GM19467 (cell line): Measurements from ENCODE around the gene ITPK1.
"Not testable (repeated sequence)": the region's sequence is repeated elsewhere in the genome, so short reads cannot be mapped to it uniquely, and the experiment has no call there.

Source experiments
- ATAC-seq: cut with Tn5 transposase; IDR thresholded peaks from one replicate; pipeline ENCODE4 v1.9.1; 2021; ENCODE audit warnings: mild to moderate bottlenecking, moderate library complexity; ENCODE audit not compliant: unreplicated experiment

The ITPK1 gene

DNA sequence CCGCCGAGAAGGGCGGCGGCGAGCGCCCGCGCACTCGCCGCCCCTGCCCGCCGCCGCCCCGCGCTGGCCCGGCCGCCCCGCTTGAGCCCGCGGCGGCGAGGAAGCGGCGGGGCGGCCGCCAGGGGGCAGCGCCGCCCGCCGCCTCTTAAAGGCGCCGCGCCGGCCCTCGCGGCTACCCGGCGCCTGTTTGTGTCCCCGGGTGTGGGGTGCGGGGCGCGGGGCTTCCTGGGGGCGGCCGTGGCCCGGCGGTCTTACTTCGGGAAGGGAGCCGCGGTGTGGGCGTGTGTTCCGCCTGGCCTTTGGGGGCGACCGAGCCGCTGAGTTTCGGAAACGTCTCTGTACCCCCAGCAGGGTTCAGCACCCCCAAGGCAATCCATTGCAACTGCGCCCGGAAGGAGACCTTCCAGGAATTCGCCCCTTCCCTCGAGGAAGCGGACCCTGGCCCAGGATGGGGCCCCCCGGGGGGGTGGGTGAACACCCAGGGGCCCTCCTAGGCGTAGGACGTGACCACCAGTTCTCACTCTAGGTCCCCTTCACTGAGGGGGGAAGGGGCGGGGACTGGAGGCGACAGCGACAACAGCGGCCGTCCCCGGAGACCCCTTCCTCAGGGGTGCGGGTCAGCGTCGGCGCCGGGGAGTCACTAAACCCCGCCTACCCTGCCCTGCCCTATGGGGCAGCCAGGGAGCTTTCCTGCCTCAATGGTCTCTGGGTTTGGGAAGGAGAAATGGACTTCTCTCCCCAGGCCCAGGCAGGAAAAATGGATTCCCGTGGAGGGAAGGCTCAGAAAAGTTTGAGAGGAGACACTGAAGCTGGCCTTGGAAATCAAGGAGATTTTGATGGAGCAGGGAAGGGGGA is at the start of gene ITPK1:
Gene ITPK1 (minus strand): TSS at position 105 of the 855 bp plus-strand sequence. CDS start 762 bp downstream, outside the sequence.
- peak; percentile 40 for ATAC-seq

GRCh38 chr14:93163564-93163963 is 47.8 kb upstream of the ITPK1 start:
- no peak for ATAC-seq

DNA sequence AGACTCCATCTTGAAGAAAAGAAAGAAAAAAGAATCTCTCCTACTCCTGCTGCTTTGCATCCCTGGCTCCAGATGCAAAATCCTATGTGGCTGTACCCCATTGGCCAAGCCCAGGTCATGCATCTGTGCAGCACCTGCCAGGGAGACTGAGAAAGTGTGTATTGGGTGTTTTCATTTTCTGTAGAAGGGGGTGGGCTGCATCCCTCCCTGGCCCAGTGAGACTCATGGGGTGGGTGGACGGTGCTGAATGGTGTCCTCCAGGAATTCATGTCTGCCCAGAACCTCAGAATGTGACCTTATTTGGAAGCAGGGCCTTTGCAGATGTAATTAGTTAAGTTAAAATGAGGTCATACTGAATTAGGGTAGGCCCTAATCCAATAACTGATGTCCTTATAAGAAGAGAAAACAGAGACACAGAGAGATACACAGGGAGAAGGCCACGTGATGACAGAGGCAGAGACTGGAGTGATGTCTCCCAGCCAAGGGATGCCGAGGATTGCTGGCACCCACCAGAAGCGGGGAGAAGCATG is 45.8 kb upstream of the ITPK1 start:
- no peak for ATAC-seq

DNA sequence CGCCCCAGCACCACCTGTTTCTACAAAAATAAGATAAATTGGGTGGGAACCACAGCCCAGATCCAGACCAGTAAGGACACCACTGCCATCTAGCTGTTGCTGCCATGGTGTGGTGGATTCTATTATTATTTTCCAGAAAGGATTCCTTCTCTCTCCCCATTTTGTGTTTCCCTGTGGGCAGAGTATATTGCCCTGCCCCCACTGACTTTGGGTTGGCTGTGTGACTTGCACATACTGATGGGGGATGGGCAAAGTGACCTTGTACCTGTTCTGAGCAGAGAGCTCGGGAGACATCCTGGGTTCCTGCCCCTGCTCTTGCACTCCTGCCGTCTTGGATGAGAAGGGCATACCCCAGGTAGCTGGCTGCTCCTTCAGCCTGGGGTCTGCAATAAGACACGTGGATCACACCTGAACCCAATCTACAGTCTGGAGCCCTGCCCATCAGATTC is 44.7 kb upstream of the ITPK1 start:
- no peak for ATAC-seq

- ATAC-seq: not testable (repeated sequence)
Observed at GRCh38 chr14:93159625-93160352, 44.1 kb upstream of the ITPK1 start.

GRCh38 chr14:93158349-93158748 is 42.6 kb upstream of the ITPK1 start:
- ATAC-seq: not testable (repeated sequence)

DNA sequence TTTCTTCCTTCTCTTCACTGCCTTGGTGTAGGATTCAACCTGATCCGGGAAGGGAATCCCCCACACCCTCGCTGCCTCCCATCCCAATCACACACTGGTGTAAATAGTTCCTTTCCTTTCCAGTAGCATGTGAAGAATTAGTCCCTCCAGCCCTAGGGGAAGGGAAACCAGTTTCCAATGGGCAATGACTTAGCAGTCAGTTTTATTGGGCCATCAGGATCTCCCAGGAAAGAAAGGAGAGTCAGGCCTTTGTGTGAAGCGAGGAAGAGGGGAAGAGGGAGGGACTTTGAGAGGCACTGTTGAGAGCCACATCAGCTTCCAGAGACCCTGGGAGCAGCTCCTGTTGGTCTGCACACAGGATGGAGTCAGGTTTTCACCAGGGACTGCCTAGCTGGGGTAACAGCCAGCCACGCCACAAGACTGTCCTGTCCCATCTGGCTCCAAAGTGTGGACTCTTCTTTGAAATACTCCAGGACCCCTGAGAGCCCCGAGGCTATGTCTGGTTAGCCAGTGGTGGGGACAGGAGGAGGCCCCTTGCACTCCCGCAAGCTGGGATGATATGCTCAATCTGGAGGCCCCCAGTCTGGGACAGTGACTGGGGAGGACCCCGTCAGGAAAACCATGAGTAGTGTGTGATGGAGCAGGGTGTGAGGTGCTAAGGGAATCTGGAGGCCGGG is 41.1 kb upstream of the ITPK1 start:
- ATAC-seq: no peak

DNA sequence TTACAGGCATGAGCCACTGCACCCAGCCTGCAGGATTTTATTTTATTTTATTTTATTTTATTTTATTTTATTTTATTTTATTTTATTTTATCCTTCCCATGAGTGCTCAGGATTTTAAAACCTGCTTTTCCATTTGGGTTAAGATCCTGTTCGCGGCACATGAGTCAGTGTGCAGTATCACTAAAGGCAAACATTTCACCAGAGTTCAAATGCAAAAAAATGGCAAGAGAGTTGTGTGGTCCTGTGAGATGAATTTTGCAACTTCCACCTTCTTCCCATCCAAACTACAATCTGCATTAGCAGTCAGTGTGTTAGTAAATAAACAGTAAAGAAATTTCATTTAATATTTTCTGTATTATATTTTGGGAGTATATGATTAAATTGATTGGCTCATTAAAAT is 39.9 kb upstream of the ITPK1 start:
- ATAC-seq: no peak

DNA sequence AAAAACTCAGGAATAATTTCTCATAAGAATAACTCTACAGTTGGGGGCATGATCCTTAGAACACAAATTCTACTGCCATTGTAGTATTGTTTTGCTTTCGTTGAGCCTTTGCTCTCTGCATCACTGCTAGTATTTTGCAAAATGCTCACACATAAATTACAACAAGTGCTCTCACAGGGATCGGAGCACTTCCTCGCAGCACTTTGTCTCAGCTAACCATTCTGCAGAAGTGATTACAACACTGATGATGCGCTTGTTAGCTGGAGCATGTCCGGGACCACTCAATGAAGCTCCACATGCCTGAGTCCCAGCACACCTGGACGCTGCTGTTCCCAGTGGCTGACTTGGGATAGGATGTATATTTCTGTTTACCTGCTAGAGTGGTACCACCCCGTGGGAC is 37.4 kb upstream of the ITPK1 start:
- ATAC-seq: no peak

DNA sequence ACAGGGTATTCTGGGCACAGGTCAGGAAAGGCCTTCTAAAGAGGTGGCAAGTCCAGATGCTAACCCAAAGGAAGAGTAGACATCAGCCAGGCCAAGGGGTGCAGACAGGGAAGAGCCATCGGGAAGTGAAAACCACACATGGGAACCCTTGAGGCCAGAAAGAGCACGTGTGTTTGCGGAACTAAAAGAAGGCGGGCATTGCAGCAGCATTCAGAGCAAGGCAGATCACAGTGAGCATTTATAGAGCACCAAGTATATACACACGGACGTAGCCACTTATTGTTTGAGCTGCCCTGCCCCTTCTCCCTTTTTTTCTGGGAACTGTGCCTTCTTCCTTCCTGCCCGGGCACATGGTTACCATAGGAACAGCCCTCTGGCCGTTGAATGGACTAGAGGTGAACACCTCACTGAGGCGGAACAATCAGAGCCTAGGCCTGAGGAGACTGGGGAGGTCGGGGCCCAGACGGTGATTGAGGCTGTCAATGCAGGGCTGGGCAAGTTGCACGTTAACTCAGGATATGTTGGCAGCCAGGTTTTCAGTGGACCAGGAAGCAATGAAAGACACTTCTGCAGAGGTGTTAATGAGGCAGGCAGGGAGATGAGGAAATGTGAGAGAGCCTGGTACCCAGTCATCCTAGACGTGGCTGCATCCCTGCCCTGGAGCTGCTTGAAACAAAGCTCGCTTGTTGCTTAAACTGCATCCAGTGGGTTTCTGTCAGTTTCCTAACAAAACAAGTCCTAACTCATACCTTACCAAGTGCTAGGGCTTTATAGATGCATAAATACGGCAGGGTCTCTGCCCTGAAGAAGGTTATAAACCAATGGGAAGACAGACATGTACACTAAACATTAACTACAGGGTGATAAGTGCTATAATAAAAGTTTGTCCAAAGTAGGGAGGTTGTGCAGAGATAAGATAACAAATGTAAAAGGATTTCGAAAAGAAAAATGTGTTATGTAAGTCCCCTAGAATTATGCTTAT is 34.8 kb upstream of the ITPK1 start:
- no peak for ATAC-seq

DNA sequence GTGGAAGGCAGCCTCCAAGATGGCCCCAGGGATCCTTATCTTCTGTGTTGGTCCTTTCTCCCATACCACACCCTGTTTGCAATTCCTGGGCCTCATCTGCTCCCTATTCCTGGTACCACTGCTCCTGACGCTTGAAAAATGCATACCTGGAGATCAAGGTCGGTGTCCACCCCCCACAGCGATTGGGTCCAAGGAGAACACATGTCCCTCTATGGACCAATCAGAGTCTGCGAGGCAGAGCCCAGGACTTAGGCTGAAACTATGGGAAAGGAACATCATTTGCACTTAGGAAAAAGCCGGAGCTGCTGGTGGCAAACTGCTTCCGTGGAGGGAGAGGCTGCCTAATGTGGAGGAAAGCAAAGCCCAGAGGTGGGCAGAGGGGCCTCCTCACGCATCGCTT is 33.3 kb upstream of the ITPK1 start:
- ATAC-seq: no peak

GRCh38 chr14:93146119-93146518 is 30.4 kb upstream of the ITPK1 start:
- no peak for ATAC-seq

GRCh38 chr14:93142854-93143652 is 27.3 kb upstream of the ITPK1 start:
- ATAC-seq: no peak

GRCh38 chr14:93137864-93138263 is 22.1 kb upstream of the ITPK1 start:
- no peak for ATAC-seq

- not testable (repeated sequence) for ATAC-seq
Observed at GRCh38 chr14:93136508-93136907, 20.8 kb upstream of the ITPK1 start.

DNA sequence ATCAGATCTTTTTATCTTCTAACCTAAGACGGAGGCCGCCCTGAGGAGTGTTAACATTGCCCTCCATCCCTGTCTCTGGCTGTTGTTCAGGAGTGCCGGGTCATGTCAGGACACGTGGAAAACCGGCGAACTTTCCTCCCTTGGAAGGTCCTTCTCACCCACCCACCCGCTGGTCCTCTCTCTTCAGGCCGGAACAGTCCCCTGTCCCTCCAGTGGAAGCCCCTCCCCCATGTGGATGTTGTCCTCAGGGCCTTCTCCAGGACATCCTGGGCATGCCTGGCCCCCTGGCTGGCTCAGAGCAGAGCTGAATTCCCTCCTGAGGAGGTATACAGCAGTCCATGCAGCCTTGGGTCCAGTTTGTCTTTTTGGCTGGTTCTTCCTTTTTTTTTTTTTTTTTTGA is 20.3 kb upstream of the ITPK1 start:
- no peak for ATAC-seq

DNA sequence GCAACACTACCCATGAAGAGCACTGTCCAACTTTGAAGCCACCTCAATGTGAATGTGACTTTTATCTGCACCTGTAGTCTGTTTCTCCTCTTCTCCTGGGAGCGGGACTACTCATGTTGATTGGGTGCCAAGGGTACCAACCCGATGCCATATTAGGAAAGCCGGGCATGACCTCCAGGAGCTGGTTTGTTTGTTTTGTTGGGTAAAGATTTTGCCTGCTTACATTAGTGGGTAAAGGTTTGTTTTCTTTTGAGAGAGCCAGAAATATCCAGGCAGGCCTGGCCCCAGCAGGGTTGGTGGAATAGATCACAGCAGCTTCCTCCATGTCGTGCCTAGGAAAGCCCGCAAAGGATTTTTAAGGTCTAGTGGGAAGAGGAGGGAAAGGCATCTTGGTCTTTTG is 19.7 kb upstream of the ITPK1 start:
- ATAC-seq: no peak

DNA sequence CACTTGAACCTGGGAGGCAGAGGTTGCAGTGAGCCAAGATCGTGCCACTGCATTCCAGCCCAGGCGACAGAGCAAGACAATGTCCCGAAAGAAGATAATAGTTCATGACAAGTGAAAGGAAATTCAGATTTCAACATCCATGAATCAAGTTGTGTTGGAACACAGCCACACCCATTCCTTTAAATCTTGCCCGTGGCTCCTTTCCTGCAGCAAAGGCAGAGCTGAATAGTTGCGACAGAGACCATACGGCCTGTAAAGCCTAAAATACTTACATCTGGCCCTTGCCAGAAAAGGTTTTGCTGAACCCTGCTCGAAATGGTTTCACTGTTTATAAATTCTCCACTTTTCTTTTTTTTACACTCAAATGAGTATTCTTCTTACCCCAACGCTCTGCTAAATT is 17.7 kb upstream of the ITPK1 start:
- no peak for ATAC-seq

- no peak for ATAC-seq
Observed at GRCh38 chr14:93132472-93133065, 16.8 kb upstream of the ITPK1 start.
